Neural progenitor cell (in vitro differentiated cells): ENCODE data around the gene UBE2I. TPM values are rescaled to one million over a fixed set of nuclear protein-coding genes. Genes with fewer than 3 reads are reported as not detected.

Experiments
- DNase-seq: peaks from one replicate; pipeline ENCODE4 v3.0.0-alpha.2; 2016; ENCODE audit warnings: low spot score
- H2AFZ ChIP-seq: fragments of 200-600 bp; sonication (generic); replicated peaks from 2 replicates; pipeline ENCODE4 v1.6.1; 2016; ENCODE audit warnings: antibody characterized with exemption
- H3F3A ChIP-seq: fragments of 200-600 bp; sonication (generic); 2 replicates; pipeline ENCODE4 v1.6.1; 2016; ENCODE audit warnings: antibody characterized with exemption, low read depth
- H3K27ac ChIP-seq: fragments of 200-600 bp; sonication (generic); 2 replicates; pipeline ENCODE4 v1.5.1; 2016; ENCODE audit warnings: mild to moderate bottlenecking
- H3K27me3 ChIP-seq: fragments of 200-600 bp; sonication (generic); 2 replicates; pipeline ENCODE4 v1.6.1; 2016; ENCODE audit warnings: mild to moderate bottlenecking, moderate library complexity
- H3K36me3 ChIP-seq: fragments of 200-600 bp; sonication (generic); 2 replicates; pipeline ENCODE4 v1.5.1; 2016
- H3K4me1 ChIP-seq: fragments of 200-600 bp; sonication (generic); 2 replicates; pipeline ENCODE4 v1.6.1; 2016; ENCODE audit warnings: mixed run types
- H3K4me2 ChIP-seq: fragments of 200-600 bp; sonication (generic); 2 replicates; pipeline ENCODE4 v1.6.1; 2016
- H3K4me3 ChIP-seq: fragments of 200-600 bp; sonication (generic); 2 replicates; pipeline ENCODE4 v1.5.1; 2016
- H3K79me2 ChIP-seq: fragments of 200-600 bp; sonication (generic); 2 replicates; pipeline ENCODE4 v1.6.1; 2016; ENCODE audit warnings: low read depth
- H3K9ac ChIP-seq: fragments of 200-600 bp; sonication (generic); 2 replicates; pipeline ENCODE4 v1.6.1; 2016
- H3K9me3 ChIP-seq: fragments of 200-600 bp; sonication (generic); 2 replicates; pipeline ENCODE4 v1.5.1; 2016; ENCODE audit warnings: low read depth
- H4K20me1 ChIP-seq: fragments of 200-600 bp; sonication (generic); 2 replicates; pipeline ENCODE4 v1.6.1; 2016; ENCODE audit warnings: low read depth
- H3K27ac Mint-ChIP-seq: 3 replicates; pipeline ENCODE4 v1.8.0; 2021; ENCODE audit warnings: mixed read lengths
- H3K27me3 Mint-ChIP-seq: 2 replicates; pipeline ENCODE4 v1.8.0; 2022; ENCODE audit warnings: low read depth, mild to moderate bottlenecking, inconsistent platforms, moderate library complexity, mixed read lengths; ENCODE audit not compliant: insufficient read depth
- H3K36me3 Mint-ChIP-seq: 3 replicates; pipeline ENCODE4 v1.8.0; 2021; ENCODE audit warnings: mixed read lengths
- H3K4me1 Mint-ChIP-seq: 3 replicates; pipeline ENCODE4 v1.8.0; 2021; ENCODE audit warnings: mixed read lengths
- H3K4me3 Mint-ChIP-seq: 3 replicates; pipeline ENCODE4 v1.8.0; 2021; ENCODE audit warnings: mild to moderate bottlenecking, moderate library complexity, mixed read lengths
- H3K9me3 Mint-ChIP-seq: 3 replicates; pipeline ENCODE4 v1.8.0; 2020; ENCODE audit warnings: mixed read lengths
- CTCF ChIP-seq: fragments of 200-600 bp; sonication (generic); IDR thresholded peaks from 2 replicates; pipeline ENCODE4 v1.5.1; 2017; ENCODE audit warnings: antibody characterized with exemption, mild to moderate bottlenecking
- EZH2 ChIP-seq: fragments of 200-600 bp; sonication (generic); IDR thresholded peaks from 2 replicates; pipeline ENCODE4 v1.6.1; 2017; ENCODE audit warnings: antibody characterized with exemption, mild to moderate bottlenecking, moderate library complexity
- EZH2phosphoT487 ChIP-seq: fragments of 200-600 bp; sonication (generic); IDR thresholded peaks from 2 replicates; pipeline ENCODE4 v1.6.1; 2017; ENCODE audit warnings: antibody characterized with exemption
- total RNA-seq: library from RNA; depleted of rRNA; stranded (reverse); fragments of >200 nt; gene quantifications from 2 replicates; pipeline ENCODE4 v1.2.3, GENCODE V29; 2015; ENCODE audit warnings: low replicate concordance

UBE2I gene
- total RNA-seq, 1 donor from 2014 or later = 239 TPM

GRCh38 chr16:1349351-1349750 lies 39.9 kb downstream of the UBE2I start:
- Mint-ChIP-seq H3K27ac (no peak overlapping the region), H3K27me3 (peaks cover 16% of the 10 kb centered on the region), H3K4me3 (peak overlapping the region; percentile 24), H3K9me3 (peaks cover 6% of the 10 kb centered on the region), H3K4me1 (peaks cover 21% of the 10 kb centered on the region), H3K36me3 (peaks cover 5% of the 10 kb centered on the region)
- Histone ChIP-seq H3K9ac (no peak overlapping the region), H3K4me1 (no peaks in the 10 kb centered on the region), H3K4me2 (no peak overlapping the region), H4K20me1 (peaks cover 6% of the 10 kb centered on the region), H3K27me3 (peaks cover 9% of the 10 kb centered on the region), H3F3A (no peaks in the 10 kb centered on the region), H2AFZ (no peak overlapping the region), H3K4me3 (no peak overlapping the region), H3K36me3 (no peaks in the 10 kb centered on the region), H3K27ac (no peak overlapping the region), H3K9me3 (no peaks in the 10 kb centered on the region), H3K79me2 (peaks cover 37% of the 10 kb centered on the region)
- TF ChIP-seq EZH2 = no peak
- no peak for TF ChIP-seq EZH2phosphoT487
- no peak for TF ChIP-seq CTCF
- no peak for DNase-seq

GRCh38 chr16:1349951-1350350 lies 40.5 kb downstream of the UBE2I start:
- no peak overlapping the region for H3K4me2 ChIP-seq

GRCh38 chr16:1350691-1351090 lies 41.3 kb downstream of the UBE2I start:
- TF ChIP-seq EZH2 = no peak
- no peak for TF ChIP-seq EZH2phosphoT487
- TF ChIP-seq CTCF = no peak
- Mint-ChIP-seq H3K36me3 (peaks cover 5% of the 10 kb centered on the region), H3K4me3 (peak overlapping the region; percentile 87), H3K4me1 (peaks cover 21% of the 10 kb centered on the region), H3K27ac (no peak overlapping the region), H3K27me3 (peaks cover 19% of the 10 kb centered on the region), H3K9me3 (peaks cover 6% of the 10 kb centered on the region)
- H3K36me3 ChIP-seq = no peaks in the 10 kb centered on the region
- peak overlapping the region; percentile 94 for H3K9ac ChIP-seq
- H3K4me1 ChIP-seq = no peaks in the 10 kb centered on the region
- no peak overlapping the region for H3K27ac ChIP-seq
- no peaks in the 10 kb centered on the region for H3K27me3 ChIP-seq
- no peak for DNase-seq
- peaks cover 8% of the 10 kb centered on the region for H4K20me1 ChIP-seq
- H3K4me2 ChIP-seq = peak overlapping the region; percentile 89
- H3K9me3 ChIP-seq = no peaks in the 10 kb centered on the region
- peaks cover 43% of the 10 kb centered on the region for H3K79me2 ChIP-seq
- H3F3A ChIP-seq = no peaks in the 10 kb centered on the region
- H2AFZ ChIP-seq = no peak overlapping the region
- peak overlapping the region; percentile 99 for H3K4me3 ChIP-seq

More at GRCh38 chr16:1349951-1350350, 40.5 kb downstream of the UBE2I start:
- no peak overlapping the region for H3K27ac ChIP-seq
- H3K9me3 Mint-ChIP-seq = peaks cover 6% of the 10 kb centered on the region
- peaks cover 5% of the 10 kb centered on the region for H3K36me3 Mint-ChIP-seq
- peaks cover 21% of the 10 kb centered on the region for H3K4me1 Mint-ChIP-seq
- peaks cover 41% of the 10 kb centered on the region for H3K79me2 ChIP-seq
- H2AFZ ChIP-seq = no peak overlapping the region
- H3K4me1 ChIP-seq = no peaks in the 10 kb centered on the region
- peaks cover 16% of the 10 kb centered on the region for H3K27me3 Mint-ChIP-seq
- H3K36me3 ChIP-seq = no peaks in the 10 kb centered on the region
- no peak overlapping the region for H3K4me3 ChIP-seq
- no peaks in the 10 kb centered on the region for H3F3A ChIP-seq
- H3K27me3 ChIP-seq = peaks cover 3% of the 10 kb centered on the region
- H3K9ac ChIP-seq = no peak overlapping the region
- TF ChIP-seq EZH2phosphoT487 (no peak), EZH2 (no peak), CTCF (no peak)
- H3K4me3 Mint-ChIP-seq = peak overlapping the region; percentile 87
- DNase-seq = no peak
- H4K20me1 ChIP-seq = peaks cover 6% of the 10 kb centered on the region
- no peak overlapping the region for H3K27ac Mint-ChIP-seq
- no peaks in the 10 kb centered on the region for H3K9me3 ChIP-seq
